VCaP (cell line): Measurements from ENCODE around the gene KCNMB2.

Experiments
- H3K27ac ChIP-seq: fragments of 450-650 bp; 2 replicates; pipeline ENCODE4 v1.5.1; 2017
- CTCF ChIP-seq: fragments of 450-650 bp; conservative IDR thresholded peaks from 2 replicates; pipeline ENCODE4 v1.5.1; 2017; ENCODE audit warnings: mild to moderate bottlenecking, moderate library complexity

Gene KCNMB2

GRCh38 chr3:178772746-178773145 is 236.5 kb downstream of the KCNMB2 start:
- H3K27ac ChIP-seq: no peak overlapping the region
- no peak for TF ChIP-seq CTCF

- no peak for TF ChIP-seq CTCF
- H3K27ac ChIP-seq: no peak overlapping the region
These were observed 237.1 kb downstream of the KCNMB2 start for GRCh38 chr3:178773358-178773757.

- no peak for TF ChIP-seq CTCF
- no peak overlapping the region for H3K27ac ChIP-seq
These were observed 241.6 kb downstream of the KCNMB2 start for GRCh38 chr3:178777718-178778411.

- H3K27ac ChIP-seq: no peak overlapping the region
- TF ChIP-seq CTCF: no peak
These were observed 242.4 kb downstream of the KCNMB2 start for GRCh38 chr3:178778589-178778988.

- H3K27ac ChIP-seq: no peak overlapping the region
- no peak for TF ChIP-seq CTCF
These were observed 249.7 kb downstream of the KCNMB2 start for GRCh38 chr3:178785961-178786360.

- TF ChIP-seq CTCF: no peak
- no peak overlapping the region for H3K27ac ChIP-seq
These were observed 251.7 kb downstream of the KCNMB2 start for GRCh38 chr3:178787960-178788359.

GRCh38 chr3:178794711-178795110 is 258.5 kb downstream of the KCNMB2 start:
- no peak overlapping the region for H3K27ac ChIP-seq
- TF ChIP-seq CTCF: no peak
